HCT116 (cell line): ENCODE measurements around the gene FAM181A.

Source experiments
- CEBPB ChIP-seq: IDR thresholded peaks from 2 replicates; pipeline ENCODE4 v1.6.1; 2012; ENCODE audit warnings: low read depth
- CTCF ChIP-seq, 3 experiments: fragments of 200-600 bp in 1 of 3; sonication (generic) in 1 of 3; IDR thresholded peaks in 2 of 3; conservative IDR thresholded peaks in 1 of 3; 2 replicates each; pipeline ENCODE4 v1.5.1; 2012 to 2017; ENCODE audit warnings: low read depth in 2 of 3, low read length in 2 of 3, antibody characterized with exemption in 1 of 3, borderline replicate concordance in 1 of 3, control low read depth in 1 of 3, mild to moderate bottlenecking in 1 of 3, mixed read lengths in 1 of 3, mixed run types in 1 of 3, moderate library complexity in 1 of 3; ENCODE audit not compliant: insufficient read depth in 1 of 3
- EGR1 ChIP-seq: IDR thresholded peaks from 2 replicates; pipeline ENCODE4 v1.6.1; 2012; ENCODE audit warnings: low read depth
- EZH2 ChIP-seq: fragments of 200-600 bp; sonication (generic); IDR thresholded peaks from 2 replicates; pipeline ENCODE4 v1.6.1; 2017; ENCODE audit warnings: antibody characterized with exemption, mixed run types
- EZH2phosphoT487 ChIP-seq: fragments of 200-600 bp; IDR thresholded peaks from 2 replicates; pipeline ENCODE4 v1.6.1; 2018; ENCODE audit warnings: antibody characterized with exemption, borderline replicate concordance
- JUND ChIP-seq: IDR thresholded peaks from 2 replicates; pipeline ENCODE4 v1.6.1; 2012
- POLR2A ChIP-seq: IDR thresholded peaks from 2 replicates; pipeline ENCODE4 v1.7.0; 2011; ENCODE audit warnings: borderline replicate concordance; ENCODE audit not compliant: insufficient read depth, insufficient read length; ENCODE audit errors: extremely low read depth
- POLR2AphosphoS5 ChIP-seq: IDR thresholded peaks from 2 replicates; pipeline ENCODE4 v1.6.1; 2011; ENCODE audit warnings: mild to moderate bottlenecking, low read depth, low read length, moderate library complexity
- REST ChIP-seq: IDR thresholded peaks from 2 replicates; pipeline ENCODE4 v1.6.1; 2012; ENCODE audit warnings: low read depth
- SIN3A ChIP-seq: IDR thresholded peaks from 2 replicates; pipeline ENCODE4 v1.6.1; 2012; ENCODE audit warnings: low read depth
- SP1 ChIP-seq: IDR thresholded peaks from 2 replicates; pipeline ENCODE4 v1.6.1; 2012; ENCODE audit warnings: low read depth
- YY1 ChIP-seq: IDR thresholded peaks from 2 replicates; pipeline ENCODE4 v1.6.1; 2011; ENCODE audit warnings: low read length, low read depth, moderate library complexity, mild to moderate bottlenecking; ENCODE audit not compliant: insufficient replicate concordance; ENCODE audit errors: extremely low read depth

- no peak for TF ChIP-seq EZH2
- no peak for TF ChIP-seq POLR2AphosphoS5
- no peak for TF ChIP-seq CTCF (IDR thresholded peaks at IDR 0.05 in 2 of 3, conservative IDR thresholded peaks at IDR 0.05 in 1 of 3; ENCODE audit: borderline replicate concordance in 1 of 3, insufficient read depth in 1 of 3, low read depth in 2 of 3, low read length in 2 of 3)
- TF ChIP-seq REST, result no peak
- no peak for TF ChIP-seq SP1
- TF ChIP-seq POLR2A, result no peak
- TF ChIP-seq CEBPB, result no peak
- TF ChIP-seq EZH2phosphoT487, result no peak
- TF ChIP-seq SIN3A, result no peak
- no peak for TF ChIP-seq JUND
- no peak for TF ChIP-seq EGR1
- no peak for TF ChIP-seq YY1
Observed at GRCh38 chr14:93978735-93979134, 51.6 kb downstream of the FAM181A start.
